ENCODE results near the gene IL1RL2.

The IL1RL2 gene

DNA sequence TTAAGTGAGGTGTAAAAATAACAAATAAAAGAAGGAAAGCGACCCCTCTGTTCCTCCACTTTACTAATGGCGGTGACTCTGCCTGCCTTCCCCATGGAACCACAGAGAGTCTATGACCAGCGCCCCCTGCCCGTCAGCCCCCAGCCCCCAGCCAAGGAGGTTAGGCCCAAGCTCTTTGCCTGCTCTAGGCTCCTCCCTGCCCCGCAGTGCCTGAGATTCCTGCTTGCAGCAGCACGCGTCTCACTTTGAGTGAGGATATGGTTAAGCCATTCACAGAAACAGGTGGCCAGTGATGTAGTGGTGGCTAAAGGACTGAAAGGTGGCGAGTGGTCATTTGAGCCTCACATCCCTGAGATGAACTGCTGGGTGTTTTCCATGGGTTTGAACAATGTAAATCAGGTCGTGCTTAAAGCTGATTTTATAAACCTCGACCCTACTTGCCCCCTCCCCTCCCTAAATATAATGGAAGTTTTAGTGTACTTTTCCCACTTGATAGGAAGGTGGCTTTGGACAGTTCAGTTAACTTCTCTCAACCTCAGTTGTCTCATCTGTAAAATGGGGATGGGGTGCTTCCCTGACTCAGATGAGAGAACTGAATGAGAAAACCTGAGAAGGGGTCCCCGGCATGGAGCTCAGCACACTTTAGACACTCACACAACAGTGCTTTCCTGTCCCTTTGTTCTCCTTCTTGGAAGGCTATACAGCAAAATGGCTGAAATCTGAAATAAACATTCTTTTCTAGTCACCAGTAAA, 46.5 kb downstream of the IL1RL2 start:
- H3K4me1 ChIP-seq (ENCODE audit: insufficient read depth, low read length), result peaks cover 7% of the 10 kb centered on the region
- no peak overlapping the region for H3K4me3 ChIP-seq (ENCODE audit: low read depth in 1 of 2, low read length in 2 of 2)
- no peak overlapping the region for H3K27ac ChIP-seq (ENCODE audit: low read depth, low read length)
- H3K27me3 ChIP-seq (ENCODE audit: control insufficient read depth in 1 of 2, insufficient read depth in 2 of 2, low read length in 2 of 2), result no peaks in the 10 kb centered on the region
- H3K9me3 ChIP-seq (ENCODE audit: low read length), result no peaks in the 10 kb centered on the region
- no peak overlapping the region for H3K9ac ChIP-seq (ENCODE audit: low read length)
- H3K36me3 ChIP-seq (ENCODE audit: insufficient read depth, low read length), result no peaks in the 10 kb centered on the region

DNA sequence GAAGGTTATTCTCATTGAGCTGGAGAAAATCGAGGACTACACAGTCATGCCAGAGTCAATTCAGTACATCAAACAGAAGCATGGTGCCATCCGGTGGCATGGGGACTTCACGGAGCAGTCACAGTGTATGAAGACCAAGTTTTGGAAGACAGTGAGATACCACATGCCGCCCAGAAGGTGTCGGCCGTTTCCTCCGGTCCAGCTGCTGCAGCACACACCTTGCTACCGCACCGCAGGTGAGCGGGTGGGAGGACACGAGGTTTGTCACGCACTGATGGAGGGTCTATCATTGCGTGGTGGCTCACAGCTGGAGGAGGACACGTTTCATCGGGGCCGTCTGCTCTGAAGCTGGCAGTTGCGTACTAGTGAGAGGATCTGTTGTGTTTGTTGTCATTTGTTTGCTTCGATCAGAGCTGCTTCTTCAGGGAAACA, 48.2 kb downstream of the IL1RL2 start:
- H3K9me3 ChIP-seq (ENCODE audit: low read length), result no peaks in the 10 kb centered on the region
- H3K27me3 ChIP-seq (ENCODE audit: control insufficient read depth in 1 of 2, insufficient read depth in 2 of 2, low read length in 2 of 2), result no peaks in the 10 kb centered on the region
- no peak overlapping the region for H3K27ac ChIP-seq (ENCODE audit: low read depth, low read length)

DNA sequence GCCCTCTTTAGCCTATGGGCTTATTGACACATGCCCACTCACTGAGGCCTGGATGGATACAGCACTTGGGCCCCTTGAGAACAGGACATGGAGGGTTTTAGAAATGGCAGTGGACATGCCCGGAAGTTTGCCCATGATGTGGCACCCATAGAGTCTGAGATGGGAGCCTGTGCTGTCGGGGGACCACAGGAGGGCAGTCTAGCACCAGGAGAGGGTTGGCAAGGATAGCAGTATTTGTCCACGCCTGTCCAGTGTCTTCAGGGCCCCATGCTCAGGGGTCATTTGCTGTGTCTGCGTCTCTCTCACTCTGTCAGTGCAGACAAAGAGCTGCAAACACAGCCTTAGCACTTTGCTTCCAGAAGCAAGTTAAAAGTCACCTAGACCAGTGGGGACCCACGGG, 48.7 kb downstream of the IL1RL2 start:
- Histone ChIP-seq H3K27me3 (ENCODE audit: control insufficient read depth in 1 of 2, insufficient read depth in 2 of 2, low read length in 2 of 2) (no peaks in the 10 kb centered on the region), H3K4me1 (ENCODE audit: insufficient read depth, low read length) (peaks cover 2% of the 10 kb centered on the region), H3K9ac (ENCODE audit: low read length) (no peak overlapping the region), H3K4me3 (ENCODE audit: low read depth in 1 of 2, low read length in 2 of 2) (no peak overlapping the region), H3K27ac (ENCODE audit: low read depth, low read length) (no peak overlapping the region), H3K9me3 (ENCODE audit: low read length) (no peaks in the 10 kb centered on the region), H3K36me3 (ENCODE audit: insufficient read depth, low read length) (no peaks in the 10 kb centered on the region)

More for the DNA sequence above, 48.2 kb downstream of the IL1RL2 start:
- Histone ChIP-seq H3K4me1 (ENCODE audit: insufficient read depth, low read length) (no peaks in the 10 kb centered on the region), H3K36me3 (ENCODE audit: insufficient read depth, low read length) (no peaks in the 10 kb centered on the region), H3K4me3 (ENCODE audit: low read depth in 1 of 2, low read length in 2 of 2) (no peak overlapping the region), H3K9ac (ENCODE audit: low read length) (no peak overlapping the region)

DNA sequence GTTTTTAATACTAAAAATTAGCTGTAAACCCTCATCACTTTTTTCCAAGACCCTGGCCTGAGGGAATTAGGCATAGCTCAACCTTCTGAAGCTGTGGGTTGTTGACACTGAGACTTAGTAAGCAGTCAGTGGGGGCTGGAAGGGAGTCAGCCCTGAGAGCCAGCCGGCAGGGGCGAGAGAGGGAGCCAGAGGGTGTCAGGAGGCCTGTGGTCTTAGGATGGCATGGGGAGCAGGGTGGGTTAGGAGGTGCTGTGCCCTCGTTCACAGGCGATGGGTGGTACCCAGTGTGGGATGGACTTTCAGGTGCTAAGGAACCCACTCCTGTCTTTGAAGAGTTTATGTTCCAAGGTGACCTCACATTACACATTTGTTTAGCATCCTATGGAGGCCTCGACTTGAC, 49.3 kb downstream of the IL1RL2 start:
- Histone ChIP-seq H3K9ac (ENCODE audit: low read length) (no peak overlapping the region), H3K9me3 (ENCODE audit: low read length) (no peaks in the 10 kb centered on the region), H3K4me3 (ENCODE audit: low read depth in 1 of 2, low read length in 2 of 2) (no peak overlapping the region), H3K27ac (ENCODE audit: low read depth, low read length) (no peak overlapping the region), H3K27me3 (ENCODE audit: control insufficient read depth in 1 of 2, insufficient read depth in 2 of 2, low read length in 2 of 2) (no peaks in the 10 kb centered on the region), H3K4me1 (ENCODE audit: insufficient read depth, low read length) (peaks cover 4% of the 10 kb centered on the region), H3K36me3 (ENCODE audit: insufficient read depth, low read length) (no peaks in the 10 kb centered on the region)

DNA sequence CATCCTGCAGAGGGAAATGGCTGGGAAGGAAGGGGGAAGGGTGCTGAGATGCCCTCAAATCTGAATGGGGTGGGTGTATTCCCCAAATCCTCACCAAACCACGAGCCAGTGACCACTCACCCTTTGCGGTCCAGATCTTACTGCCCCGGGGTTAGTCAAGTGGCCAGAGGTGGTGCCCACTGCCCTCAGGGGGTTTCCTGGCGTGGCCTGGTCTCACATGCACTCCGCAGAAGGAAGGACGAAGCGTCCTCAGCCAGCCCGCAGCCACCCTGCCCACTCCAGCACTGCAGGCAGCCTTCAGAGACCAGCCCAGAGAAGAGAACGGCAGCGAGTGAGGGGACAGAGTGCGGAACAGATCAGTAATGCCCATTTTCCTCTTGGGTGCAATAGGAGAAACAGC, 50.4 kb downstream of the IL1RL2 start:
- H3K4me3 ChIP-seq (ENCODE audit: low read depth in 1 of 2, low read length in 2 of 2), result no peak overlapping the region
- H3K4me1 ChIP-seq (ENCODE audit: insufficient read depth, low read length), result peaks cover 4% of the 10 kb centered on the region
- no peaks in the 10 kb centered on the region for H3K36me3 ChIP-seq (ENCODE audit: insufficient read depth, low read length)
- no peak overlapping the region for H3K9ac ChIP-seq (ENCODE audit: low read length)
- H3K27ac ChIP-seq (ENCODE audit: low read depth, low read length), result no peak overlapping the region
- H3K9me3 ChIP-seq (ENCODE audit: low read length), result no peaks in the 10 kb centered on the region
- H3K27me3 ChIP-seq (ENCODE audit: control insufficient read depth in 1 of 2, insufficient read depth in 2 of 2, low read length in 2 of 2), result no peaks in the 10 kb centered on the region

DNA sequence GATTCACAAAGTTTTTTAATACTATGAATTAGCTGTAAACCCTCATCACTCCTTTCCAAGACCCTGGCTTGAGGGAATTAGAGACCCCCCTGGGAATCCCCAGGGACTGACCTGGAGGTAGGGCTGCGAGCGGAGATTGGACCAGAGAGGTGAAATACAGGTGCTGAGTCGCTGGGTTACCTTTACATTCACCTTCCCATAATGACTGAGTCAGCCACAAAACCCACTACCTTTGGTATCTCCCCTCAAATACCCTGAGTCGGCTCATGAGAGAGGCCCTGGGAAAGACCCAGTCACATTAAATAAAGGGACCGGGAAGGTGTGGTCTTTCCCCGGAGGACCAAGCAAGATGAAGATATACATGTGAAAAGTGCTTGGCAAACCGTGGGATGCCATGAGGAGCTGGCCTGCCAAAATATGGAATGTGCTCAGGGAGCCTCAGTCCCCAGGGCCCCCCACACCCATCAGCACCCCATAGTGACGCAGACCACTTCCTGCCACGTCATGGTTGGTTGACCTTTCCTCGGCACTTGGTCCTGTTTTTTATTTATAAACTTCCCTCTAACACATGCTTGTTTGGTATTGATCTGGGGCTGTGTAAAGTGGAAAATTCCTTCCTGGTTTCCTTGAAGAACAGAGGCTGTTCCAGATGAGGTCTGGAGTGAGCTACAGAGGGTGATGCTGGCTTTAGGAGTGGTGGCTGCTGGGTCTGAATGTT, 51.4 kb downstream of the IL1RL2 start:
- H3K27me3 ChIP-seq (ENCODE audit: control insufficient read depth in 1 of 2, insufficient read depth in 2 of 2, low read length in 2 of 2), result no peaks in the 10 kb centered on the region
- no peak overlapping the region for H3K27ac ChIP-seq (ENCODE audit: low read depth, low read length)
- no peak overlapping the region for H3K4me3 ChIP-seq (ENCODE audit: low read depth in 1 of 2, low read length in 2 of 2)
- no peaks in the 10 kb centered on the region for H3K9me3 ChIP-seq (ENCODE audit: low read length)
- peaks cover 4% of the 10 kb centered on the region for H3K4me1 ChIP-seq (ENCODE audit: insufficient read depth, low read length)
- H3K36me3 ChIP-seq (ENCODE audit: insufficient read depth, low read length), result no peaks in the 10 kb centered on the region
- no peak overlapping the region for H3K9ac ChIP-seq (ENCODE audit: low read length)

DNA sequence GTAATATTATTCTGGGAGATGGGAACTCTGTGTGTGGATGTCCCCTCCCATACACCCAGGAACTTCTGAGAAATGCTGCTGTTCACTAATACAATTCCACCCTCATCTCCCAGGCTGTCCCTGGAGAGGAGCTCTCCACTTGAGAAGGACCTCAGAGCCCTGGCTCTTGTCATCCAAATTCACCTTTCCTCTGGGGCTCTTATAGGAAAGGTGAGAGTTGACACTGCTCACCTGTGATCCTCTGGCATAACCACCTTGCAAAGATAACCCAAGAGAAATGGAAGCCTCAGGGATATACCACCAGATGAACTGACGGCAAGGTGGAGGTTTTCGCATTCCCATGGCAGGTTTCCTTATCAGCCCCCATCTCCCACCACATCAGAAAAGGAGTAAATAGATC, 52.0 kb downstream of the IL1RL2 start:
- Histone ChIP-seq H3K27me3 (ENCODE audit: control insufficient read depth in 1 of 2, insufficient read depth in 2 of 2, low read length in 2 of 2) (no peaks in the 10 kb centered on the region), H3K27ac (ENCODE audit: low read depth, low read length) (no peak overlapping the region), H3K36me3 (ENCODE audit: insufficient read depth, low read length) (no peaks in the 10 kb centered on the region), H3K4me3 (ENCODE audit: low read depth in 1 of 2, low read length in 2 of 2) (no peak overlapping the region), H3K4me1 (ENCODE audit: insufficient read depth, low read length) (peaks cover 4% of the 10 kb centered on the region), H3K9ac (ENCODE audit: low read length) (no peak overlapping the region), H3K9me3 (ENCODE audit: low read length) (no peaks in the 10 kb centered on the region)

DNA sequence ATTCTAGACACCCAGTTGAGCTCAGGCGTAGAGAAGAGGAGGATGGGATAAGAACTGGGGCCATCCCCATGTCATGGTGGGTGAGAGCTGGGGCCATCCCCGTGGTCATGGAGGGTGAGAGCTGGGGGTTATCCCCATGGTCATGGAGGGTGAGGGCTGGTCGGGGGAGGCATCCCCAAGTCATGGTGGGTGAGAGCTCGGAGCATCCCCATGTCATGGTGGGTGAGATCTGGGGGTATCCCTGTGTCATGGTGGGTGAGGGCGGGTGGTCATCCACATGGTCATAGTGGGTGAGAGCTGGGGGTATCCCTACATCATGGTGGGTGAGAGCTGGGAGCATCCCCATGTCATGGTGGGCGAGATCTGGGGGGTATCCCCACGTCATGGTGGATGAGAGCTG, 52.5 kb downstream of the IL1RL2 start:
- no peaks in the 10 kb centered on the region for H3K9me3 ChIP-seq (ENCODE audit: low read length)
- H3K27ac ChIP-seq (ENCODE audit: low read depth, low read length), result no peak overlapping the region
- H3K36me3 ChIP-seq (ENCODE audit: insufficient read depth, low read length), result no peaks in the 10 kb centered on the region
- no peak overlapping the region for H3K9ac ChIP-seq (ENCODE audit: low read length)
- no peaks in the 10 kb centered on the region for H3K27me3 ChIP-seq (ENCODE audit: control insufficient read depth in 1 of 2, insufficient read depth in 2 of 2, low read length in 2 of 2)
- H3K4me3 ChIP-seq (ENCODE audit: low read depth in 1 of 2, low read length in 2 of 2), result no peak overlapping the region
- H3K4me1 ChIP-seq (ENCODE audit: insufficient read depth, low read length), result peaks cover 4% of the 10 kb centered on the region

DNA sequence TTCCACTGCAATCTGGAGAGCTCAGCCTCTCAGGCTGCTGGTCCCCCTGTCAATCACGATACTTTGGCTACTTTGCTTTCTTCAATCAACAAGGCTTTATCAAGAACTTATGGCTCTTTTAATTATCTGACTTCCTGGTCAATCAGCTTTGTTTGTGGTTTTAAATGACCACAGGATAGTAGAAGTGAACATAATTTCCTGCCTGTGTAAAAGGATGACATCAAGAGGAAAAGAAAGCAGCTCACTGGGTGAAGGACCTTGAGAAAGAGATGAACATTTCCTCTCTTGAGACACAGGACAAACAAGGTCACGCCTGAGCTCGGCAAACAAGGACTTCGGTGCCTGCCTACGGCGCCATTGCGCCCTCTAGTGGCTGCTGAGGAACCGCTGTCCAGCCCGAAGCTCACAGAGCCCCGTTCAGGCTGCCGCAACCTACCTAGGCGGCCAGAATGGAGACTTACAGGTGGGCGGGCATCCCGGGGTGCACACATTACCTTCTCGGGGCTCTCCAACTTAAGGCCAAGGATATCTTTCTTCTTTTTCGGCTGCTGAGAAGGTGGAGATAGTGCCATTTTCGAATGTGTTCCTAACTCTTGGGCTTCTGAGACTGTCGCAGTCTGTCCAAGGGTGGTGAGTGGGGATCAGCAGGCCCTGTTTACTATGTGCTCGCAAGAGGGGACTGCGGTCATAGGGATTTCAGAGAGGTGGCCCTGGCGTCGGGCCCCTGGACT, 54.0 kb downstream of the IL1RL2 start:
- no peak overlapping the region for H3K27ac ChIP-seq (ENCODE audit: low read depth, low read length)
- H3K27me3 ChIP-seq (ENCODE audit: control insufficient read depth in 1 of 2, insufficient read depth in 2 of 2, low read length in 2 of 2), result no peaks in the 10 kb centered on the region
- H3K9ac ChIP-seq (ENCODE audit: low read length), result no peak overlapping the region
- H3K9me3 ChIP-seq (ENCODE audit: low read length), result no peaks in the 10 kb centered on the region
- H3K4me3 ChIP-seq (ENCODE audit: low read depth in 1 of 2, low read length in 2 of 2), result no peak overlapping the region
- H3K36me3 ChIP-seq (ENCODE audit: insufficient read depth, low read length), result no peaks in the 10 kb centered on the region
- peaks cover 4% of the 10 kb centered on the region for H3K4me1 ChIP-seq (ENCODE audit: insufficient read depth, low read length)

DNA sequence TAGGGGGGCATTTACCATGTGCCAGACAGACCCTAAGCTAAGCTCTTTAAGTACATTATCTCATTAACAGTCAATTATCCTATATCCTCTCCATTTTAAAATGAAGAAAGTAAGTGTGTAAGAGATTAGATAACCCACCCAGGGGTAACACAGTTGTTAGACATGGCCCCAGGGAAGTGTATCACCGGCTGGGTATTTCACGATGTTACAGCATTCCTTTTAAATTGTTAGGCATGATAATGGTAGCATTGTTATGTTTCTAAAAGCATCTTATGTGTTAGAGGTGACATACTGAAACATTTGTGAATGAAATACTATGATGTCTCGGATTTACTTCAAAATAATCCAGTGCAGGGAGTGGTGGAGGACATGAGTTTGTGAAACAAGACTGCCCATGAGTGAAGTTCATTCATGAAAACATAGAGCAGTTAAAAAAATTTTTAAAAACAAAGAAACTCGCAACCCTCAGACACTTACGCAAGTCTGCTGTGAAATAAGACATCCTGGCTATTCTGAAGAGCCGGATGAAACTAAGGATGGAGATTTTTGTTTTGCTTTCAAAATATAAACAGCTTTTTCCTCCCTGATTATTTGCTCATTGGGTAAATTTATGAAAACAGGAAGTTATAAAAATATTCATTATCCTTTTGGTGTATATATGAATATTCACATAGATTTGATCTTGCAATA, 54.9 kb downstream of the IL1RL2 start:
- Histone ChIP-seq H3K27me3 (ENCODE audit: control insufficient read depth in 1 of 2, insufficient read depth in 2 of 2, low read length in 2 of 2) (no peaks in the 10 kb centered on the region), H3K36me3 (ENCODE audit: insufficient read depth, low read length) (no peaks in the 10 kb centered on the region), H3K9ac (ENCODE audit: low read length) (no peak overlapping the region), H3K4me1 (ENCODE audit: insufficient read depth, low read length) (peaks cover 4% of the 10 kb centered on the region), H3K4me3 (ENCODE audit: low read depth in 1 of 2, low read length in 2 of 2) (no peak overlapping the region), H3K27ac (ENCODE audit: low read depth, low read length) (no peak overlapping the region), H3K9me3 (ENCODE audit: low read length) (no peaks in the 10 kb centered on the region)

All from muscle layer of colon (tissue), 2 donors.